GM19397 (cell line): Measurements from ENCODE around the gene TEX44.
A peak's percentile ranks its signal among the peaks of the same experiment; 100 is the strongest.

Experiments used
- ATAC-seq: cut with Tn5 transposase; IDR thresholded peaks from one replicate; pipeline ENCODE4 v1.9.1; 2021; ENCODE audit warnings: mild to moderate bottlenecking, moderate library complexity; ENCODE audit not compliant: unreplicated experiment

The TEX44 gene

GRCh38 chr2:231604685-231605606 is 12.3 kb downstream of the TEX44 start:
- ATAC-seq: peak; percentile 86

GRCh38 chr2:231605607-231606091 is 13.0 kb downstream of the TEX44 start:
- no peak for ATAC-seq

DNA sequence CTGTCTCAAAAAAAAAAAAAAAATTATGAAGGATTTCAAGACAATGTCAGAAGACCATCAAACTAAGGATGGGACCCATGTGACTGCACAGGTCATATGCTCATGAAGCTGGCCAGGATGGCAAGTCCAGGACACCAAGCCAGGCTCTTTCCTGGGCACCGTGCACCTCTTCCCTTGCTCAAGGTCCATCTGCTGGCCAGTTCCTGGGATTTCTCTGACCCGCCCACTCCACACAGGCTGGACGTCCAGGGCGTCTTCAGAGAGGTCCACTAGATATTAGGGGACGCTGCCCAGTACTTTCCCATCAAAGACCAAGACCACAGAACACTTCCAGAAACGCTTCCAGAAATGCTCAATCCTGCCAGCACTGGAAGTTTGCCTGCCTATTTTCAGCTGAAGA is 14.3 kb downstream of the TEX44 start:
- ATAC-seq: no peak

- no peak for ATAC-seq
Measured at GRCh38 chr2:231611273-231612108, 18.8 kb downstream of the TEX44 start.

DNA sequence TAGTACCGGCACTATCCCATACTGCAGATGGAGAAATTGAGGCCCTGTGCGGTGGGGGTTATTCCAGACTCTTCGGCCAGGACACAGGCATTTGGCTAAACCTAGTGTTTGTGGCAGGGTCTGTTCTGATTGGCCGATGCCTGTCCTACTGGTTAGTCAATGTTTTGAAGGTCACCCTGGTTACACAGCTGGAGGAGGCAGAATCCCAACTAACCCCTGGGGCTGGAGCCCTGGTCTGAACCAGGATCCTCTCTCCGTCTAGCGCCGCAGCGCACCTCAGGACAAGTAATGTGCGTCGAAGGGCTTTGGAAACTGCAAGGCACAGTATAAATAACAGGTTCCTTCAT is 19.4 kb downstream of the TEX44 start:
- ATAC-seq: no peak

GRCh38 chr2:231612456-231613330 is 20.0 kb downstream of the TEX44 start:
- ATAC-seq: peak; percentile 37

DNA sequence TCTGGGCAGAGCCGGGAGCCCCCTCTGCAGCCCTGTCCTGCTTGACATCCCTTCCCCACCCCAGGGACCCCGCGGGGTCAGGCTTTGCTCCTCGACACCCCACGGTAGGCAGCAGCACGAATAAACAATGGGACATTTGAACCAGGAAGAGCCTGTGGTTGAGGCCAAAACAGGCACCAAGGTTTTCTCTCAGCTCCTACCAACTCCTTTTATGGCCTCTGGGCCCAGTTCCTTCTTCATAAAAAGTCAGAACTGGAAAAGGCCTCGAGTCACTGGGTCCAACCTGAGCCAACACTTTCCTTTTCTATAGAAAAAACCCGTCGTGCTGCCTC is 20.6 kb downstream of the TEX44 start:
- ATAC-seq: no peak

DNA sequence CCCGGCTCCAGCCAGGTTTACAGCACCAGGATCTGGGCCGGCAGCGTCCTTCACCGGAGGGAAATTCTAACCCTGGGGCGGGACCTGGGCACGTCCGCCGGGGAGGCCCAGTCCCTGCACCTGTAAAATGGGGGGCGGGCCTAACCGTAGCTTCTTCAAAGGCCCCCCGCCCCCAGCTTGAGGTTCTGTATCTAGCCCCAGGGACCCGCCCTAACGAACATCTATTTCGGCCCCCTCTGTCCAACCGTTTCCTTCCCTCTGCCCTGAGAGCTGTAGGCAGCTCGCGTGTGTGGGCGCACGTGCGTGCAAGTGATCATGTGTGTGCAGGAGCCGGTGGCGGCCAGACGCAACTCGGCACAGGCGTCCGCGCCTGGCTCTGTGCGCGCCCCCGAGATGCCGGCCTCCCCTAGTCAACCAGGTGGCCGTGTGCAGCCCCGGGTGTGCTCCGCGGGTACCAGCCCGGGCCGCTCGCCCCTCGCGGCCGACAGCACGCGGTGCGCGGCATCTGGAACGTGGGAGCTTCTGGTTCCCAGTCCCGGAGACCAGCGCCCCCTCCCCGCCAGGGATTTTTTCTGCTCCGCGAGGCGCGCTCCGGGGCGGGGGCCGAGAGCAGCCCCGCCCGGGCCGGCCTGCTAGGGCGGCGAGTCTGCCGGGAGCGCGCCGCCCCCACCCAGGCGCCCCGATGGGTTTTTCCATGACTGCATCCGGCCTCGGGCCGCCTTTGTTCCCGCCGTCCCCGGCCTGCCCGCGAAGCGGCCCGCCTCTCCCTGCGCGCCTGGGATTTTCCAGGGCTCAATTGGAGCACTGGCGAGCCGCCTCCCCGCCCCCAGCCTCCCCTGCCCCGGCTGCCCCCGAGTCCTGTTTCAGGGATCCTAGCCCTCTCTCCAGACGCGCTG is 21.2 kb downstream of the TEX44 start:
- peak; percentile 60 for ATAC-seq

GRCh38 chr2:231614559-231615057 is 21.9 kb downstream of the TEX44 start:
- peak; percentile 11 for ATAC-seq

- ATAC-seq: no peak
Measured at GRCh38 chr2:231615058-231615671, 22.5 kb downstream of the TEX44 start.

DNA sequence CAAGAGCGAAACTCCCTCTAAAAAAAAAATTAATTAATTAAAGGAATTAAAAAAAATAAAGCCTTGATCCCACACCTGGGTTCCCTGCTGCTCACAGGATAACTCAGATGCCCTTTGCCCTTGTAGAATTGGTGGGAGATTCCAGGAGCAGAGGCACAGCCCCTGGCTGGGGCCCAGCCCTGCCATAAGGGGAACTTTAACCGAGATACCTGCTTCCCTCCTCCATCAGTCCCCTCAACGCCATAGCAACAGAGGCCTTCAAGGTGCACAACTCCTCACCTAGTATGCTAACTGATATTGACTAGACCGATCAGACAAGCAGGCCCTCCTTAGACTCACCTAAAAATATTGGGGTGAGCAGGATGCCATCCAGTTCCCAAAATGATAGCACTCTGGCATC is 23.6 kb downstream of the TEX44 start:
- no peak for ATAC-seq

DNA sequence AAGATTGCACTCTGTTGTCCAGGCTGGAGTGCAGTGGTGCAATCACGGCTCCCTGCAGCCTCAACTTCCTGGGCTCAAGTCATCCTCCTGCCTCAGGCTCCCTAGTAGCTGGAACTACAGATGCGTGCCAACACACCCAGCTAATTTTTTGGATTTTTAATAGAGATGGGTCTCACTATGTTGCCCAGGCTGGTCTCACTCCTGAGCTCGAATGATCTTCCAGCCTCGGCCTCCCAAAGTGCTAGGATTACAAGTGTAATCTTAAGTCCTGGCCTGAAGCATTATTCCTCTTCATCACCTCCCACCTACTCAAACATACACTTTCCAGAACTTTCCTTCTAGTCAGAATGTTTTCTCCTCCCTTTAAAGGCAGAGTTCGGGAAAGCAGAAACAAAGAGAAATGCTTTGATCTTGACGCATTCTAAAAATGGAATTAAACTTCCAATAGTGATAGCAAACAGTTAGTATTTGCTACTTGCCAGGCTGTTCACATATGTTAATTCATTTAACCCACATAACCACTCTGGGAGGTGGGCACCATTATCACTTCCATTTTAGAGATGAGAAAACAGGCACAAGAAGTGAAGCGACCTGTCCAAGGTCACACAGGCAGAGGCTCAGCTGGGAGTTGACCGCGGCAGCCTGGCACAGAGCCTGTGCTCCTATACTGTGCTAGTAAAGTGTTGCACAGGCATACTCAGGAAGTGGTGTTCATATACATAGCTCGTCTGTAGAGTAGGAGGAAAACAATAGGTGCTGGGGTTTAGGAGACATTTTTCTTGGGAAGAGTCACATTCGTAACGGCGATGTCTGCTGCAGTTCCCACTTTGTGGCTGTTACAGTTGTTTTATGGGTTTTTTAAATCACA is 24.6 kb downstream of the TEX44 start:
- ATAC-seq: no peak

DNA sequence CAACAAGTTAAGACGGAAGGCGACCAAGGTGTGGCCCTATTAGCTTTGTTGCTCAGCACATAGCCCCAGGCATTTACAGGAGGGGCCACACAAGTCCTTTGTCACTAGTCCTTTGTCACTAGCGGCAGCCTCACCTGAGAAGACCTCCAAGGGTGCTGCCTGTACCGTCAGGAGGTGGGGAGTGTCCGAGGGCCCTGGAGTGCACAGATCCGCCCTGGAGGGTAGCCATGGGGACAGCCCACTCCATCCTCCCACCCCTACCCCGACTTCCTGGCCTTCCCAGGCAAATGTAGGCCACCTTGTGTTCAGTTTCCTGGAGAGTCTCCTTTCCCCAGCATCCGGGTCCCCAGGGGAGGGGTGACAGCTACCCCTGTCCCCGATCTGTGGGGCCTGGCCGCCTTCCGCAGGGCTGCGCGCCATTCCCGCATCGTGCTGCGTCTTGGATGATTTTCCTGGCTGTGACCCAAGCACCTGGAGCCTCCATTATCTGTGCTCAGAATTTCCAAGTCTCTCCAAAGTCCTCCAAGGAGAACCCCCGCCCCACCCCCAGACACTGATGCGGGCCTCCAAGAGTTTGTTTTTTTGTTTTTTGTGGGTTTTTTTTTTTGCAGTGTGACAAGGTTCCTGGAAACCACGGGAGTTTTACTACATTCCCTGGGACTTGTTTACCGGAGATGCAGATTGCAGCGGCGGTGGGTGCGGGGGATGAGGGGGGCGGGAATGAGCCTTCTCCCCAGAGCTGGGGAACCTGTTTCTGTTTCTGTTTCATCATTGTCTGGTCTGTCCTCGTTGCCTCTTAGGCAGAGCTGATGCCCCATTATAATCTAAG is 28.6 kb downstream of the TEX44 start:
- no peak for ATAC-seq

GRCh38 chr2:231622963-231623362 is 30.3 kb downstream of the TEX44 start:
- no peak for ATAC-seq

DNA sequence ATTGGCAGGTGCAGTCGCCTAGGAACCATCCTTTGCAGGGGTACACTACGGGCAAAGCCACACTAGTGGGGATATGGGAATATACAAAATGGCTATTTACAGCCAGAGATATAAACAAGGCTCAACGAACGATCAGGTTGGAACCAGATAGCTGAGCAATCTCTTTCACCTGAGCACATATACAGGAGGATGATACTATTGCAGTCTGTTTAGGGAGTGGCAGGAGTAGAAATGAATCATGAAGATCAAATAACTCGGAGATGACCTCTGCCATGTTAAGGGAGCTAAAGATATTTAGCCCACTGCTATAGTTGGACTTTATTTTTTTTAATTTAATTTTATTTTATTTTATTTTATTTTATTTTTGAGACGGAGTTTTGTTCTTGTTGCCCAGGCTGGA is 33.8 kb downstream of the TEX44 start:
- ATAC-seq: no peak

GRCh38 chr2:231627384-231628120 is 34.9 kb downstream of the TEX44 start:
- ATAC-seq: no peak
